WI38 (cell line): ENCODE data around the gene SPOCK1.

Source experiments
- H3K4me3 ChIP-seq: 2 replicates; pipeline ENCODE4 v1.5.1; 2011; ENCODE audit warnings: low read depth, mild to moderate bottlenecking, control low read depth, low read length
- TF ChIP-seq, protein P1 (sequence below): IDR thresholded peaks from 2 replicates; pipeline ENCODE4 v1.5.1; 2012; ENCODE audit warnings: low read depth, mild to moderate bottlenecking, control low read depth, low read length

Gene SPOCK1

GRCh38 chr5:137034213-137034612, 464.9 kb downstream of the SPOCK1 start:
- no peak overlapping the region for H3K4me3 ChIP-seq
- TF ChIP-seq, protein P1, sequence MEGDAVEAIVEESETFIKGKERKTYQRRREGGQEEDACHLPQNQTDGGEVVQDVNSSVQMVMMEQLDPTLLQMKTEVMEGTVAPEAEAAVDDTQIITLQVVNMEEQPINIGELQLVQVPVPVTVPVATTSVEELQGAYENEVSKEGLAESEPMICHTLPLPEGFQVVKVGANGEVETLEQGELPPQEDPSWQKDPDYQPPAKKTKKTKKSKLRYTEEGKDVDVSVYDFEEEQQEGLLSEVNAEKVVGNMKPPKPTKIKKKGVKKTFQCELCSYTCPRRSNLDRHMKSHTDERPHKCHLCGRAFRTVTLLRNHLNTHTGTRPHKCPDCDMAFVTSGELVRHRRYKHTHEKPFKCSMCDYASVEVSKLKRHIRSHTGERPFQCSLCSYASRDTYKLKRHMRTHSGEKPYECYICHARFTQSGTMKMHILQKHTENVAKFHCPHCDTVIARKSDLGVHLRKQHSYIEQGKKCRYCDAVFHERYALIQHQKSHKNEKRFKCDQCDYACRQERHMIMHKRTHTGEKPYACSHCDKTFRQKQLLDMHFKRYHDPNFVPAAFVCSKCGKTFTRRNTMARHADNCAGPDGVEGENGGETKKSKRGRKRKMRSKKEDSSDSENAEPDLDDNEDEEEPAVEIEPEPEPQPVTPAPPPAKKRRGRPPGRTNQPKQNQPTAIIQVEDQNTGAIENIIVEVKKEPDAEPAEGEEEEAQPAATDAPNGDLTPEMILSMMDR = no peak

DNA sequence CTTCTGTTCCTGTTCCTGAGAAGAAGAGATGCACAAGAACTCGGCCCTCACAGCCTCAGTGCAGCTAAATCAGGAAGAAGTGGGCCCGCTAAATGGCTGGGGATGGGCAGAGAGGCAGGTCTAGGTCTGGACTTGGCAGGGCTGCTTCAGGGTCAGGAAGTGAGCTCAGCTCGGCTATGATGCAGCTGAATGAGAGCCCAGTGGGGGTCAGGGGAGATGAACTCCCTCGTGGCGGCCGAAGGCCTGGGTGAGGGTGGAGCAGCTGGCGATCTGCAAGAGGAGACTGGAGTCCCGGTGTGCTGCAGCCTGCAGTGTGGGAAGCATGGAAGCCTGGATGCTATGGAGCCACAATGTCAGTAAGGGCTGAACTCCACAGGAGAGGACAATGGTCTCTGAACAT, 466.2 kb downstream of the SPOCK1 start:
- TF ChIP-seq, protein P1 = no peak

GRCh38 chr5:137027758-137028157, 471.4 kb downstream of the SPOCK1 start:
- TF ChIP-seq, protein P1 = no peak
- H3K4me3 ChIP-seq = no peak overlapping the region

More for the DNA sequence above, 466.2 kb downstream of the SPOCK1 start:
- no peak overlapping the region for H3K4me3 ChIP-seq

DNA sequence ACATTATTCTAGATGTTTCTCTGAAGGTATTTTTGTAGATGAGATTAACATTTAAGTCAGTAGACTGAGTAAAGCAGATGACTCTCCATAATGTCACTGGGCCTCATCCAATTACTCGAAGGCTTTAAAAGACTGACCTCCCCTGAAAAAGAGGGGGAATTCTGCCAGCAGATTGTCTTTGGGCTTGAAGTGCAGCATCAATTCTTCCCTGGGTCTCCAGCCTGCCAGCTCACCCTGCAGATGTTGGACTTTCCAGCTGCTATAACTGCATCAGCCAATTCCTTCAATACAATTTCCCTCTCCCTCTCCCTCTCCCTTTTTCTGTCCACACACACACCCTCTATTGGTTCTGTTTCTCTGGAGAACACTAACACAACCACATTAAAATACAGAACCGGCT, 472.8 kb downstream of the SPOCK1 start:
- H3K4me3 ChIP-seq = no peak overlapping the region
- TF ChIP-seq, protein P1 = no peak

GRCh38 chr5:137024044-137024443, 475.1 kb downstream of the SPOCK1 start:
- H3K4me3 ChIP-seq = no peak overlapping the region
- TF ChIP-seq, protein P1 = no peak

DNA sequence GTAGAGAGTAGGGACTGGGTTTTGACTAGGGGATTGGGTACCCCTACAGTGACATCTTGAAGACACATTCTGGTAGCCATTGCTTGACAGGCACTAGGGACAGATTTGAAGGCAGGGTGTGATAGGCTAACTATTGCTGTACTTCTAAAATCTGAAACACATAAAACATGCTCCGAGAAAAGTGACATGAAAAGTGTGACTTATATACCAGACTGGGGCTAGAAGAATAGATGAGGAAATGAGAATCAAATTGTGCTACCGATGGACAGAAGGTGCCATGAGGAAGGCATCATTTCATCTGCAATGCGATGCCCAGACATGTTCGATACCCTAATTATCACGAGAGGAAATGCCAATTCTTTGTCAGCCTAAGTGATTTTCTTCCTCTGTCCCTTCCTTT, 475.8 kb downstream of the SPOCK1 start:
- no peak overlapping the region for H3K4me3 ChIP-seq
- TF ChIP-seq, protein P1 = no peak

DNA sequence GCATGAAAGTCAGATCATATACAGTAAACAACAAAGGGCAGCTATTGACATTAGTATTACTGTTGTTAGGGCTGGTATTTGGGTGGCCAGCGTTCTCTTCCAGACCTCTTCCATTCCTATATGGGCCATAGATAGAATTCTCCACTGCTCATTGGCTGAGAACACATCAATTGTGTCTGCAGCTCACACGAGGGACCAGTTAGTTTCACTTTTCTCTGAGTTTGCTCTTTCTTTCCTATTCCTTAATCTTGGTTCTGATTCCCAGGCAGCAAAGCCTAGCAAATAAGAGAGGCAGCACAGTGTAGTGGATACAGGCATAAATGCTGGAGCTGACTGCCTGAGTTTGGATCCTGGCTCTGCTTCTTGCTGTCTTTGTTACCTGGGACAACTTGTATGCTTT, 476.4 kb downstream of the SPOCK1 start:
- TF ChIP-seq, protein P1 = no peak
- 0 out of 2 replicates have a peak overlapping the region, but pooled peaks have one; percentile 6 for H3K4me3 ChIP-seq
